CD4-positive, alpha-beta T cell treated with Interleukin-12 subunit alpha and Interleukin-12 subunit beta, for 1 hour (primary cell): ENCODE measurements around the gene DNMT3A.

Experiments
- DNase-seq: peaks from one replicate; pipeline ENCODE4 v3.0.0-alpha.2; 2020

Gene DNMT3A

GRCh38 chr2:25372405-25373268 lies 30.9 kb upstream of the DNMT3A start:
- DNase-seq: no peak

- no peak for DNase-seq
Measured at GRCh38 chr2:25371253-25372241, 29.8 kb upstream of the DNMT3A start.

GRCh38 chr2:25369876-25370275 lies 28.2 kb upstream of the DNMT3A start:
- DNase-seq: no peak

DNA sequence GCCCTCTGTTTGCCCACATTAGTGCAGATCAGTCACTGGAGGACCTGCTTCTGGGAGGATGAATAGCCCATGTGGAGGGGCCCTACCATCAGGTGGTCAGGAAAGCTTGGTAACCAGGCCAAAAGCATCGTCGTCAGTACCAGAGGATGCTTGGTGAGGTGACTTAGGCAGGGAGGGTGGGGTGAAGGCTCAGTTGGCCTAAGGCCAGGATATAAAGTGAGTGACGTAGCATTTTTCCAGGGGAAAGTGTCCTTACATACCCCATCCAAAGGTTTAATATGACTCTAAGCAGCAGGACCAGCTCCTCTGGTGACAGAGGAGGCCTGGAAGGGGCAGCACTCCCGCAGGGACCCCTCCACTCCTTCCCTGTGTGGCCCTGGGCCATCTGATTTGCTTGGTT lies 27.7 kb upstream of the DNMT3A start:
- DNase-seq: no peak

DNA sequence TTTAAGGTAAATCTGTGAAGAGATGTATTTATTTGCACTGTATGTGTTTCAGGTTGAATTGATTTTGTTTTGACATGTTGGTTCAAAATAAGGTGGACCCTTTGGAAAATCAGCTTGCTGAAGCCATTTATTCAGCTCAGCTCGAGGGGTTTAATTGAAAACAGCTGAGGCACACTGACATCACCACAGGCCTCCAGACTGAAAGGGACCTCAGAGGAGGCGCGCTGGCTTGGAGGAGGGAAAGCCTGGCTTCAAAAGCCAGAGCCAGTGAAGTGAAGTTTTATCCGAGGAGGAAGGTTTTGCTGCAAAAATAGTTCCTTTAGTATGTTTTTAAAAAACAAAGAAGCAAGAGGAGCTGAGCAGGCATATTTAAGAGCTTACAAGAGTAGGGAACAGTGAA lies 26.9 kb upstream of the DNMT3A start:
- DNase-seq: no peak

DNA sequence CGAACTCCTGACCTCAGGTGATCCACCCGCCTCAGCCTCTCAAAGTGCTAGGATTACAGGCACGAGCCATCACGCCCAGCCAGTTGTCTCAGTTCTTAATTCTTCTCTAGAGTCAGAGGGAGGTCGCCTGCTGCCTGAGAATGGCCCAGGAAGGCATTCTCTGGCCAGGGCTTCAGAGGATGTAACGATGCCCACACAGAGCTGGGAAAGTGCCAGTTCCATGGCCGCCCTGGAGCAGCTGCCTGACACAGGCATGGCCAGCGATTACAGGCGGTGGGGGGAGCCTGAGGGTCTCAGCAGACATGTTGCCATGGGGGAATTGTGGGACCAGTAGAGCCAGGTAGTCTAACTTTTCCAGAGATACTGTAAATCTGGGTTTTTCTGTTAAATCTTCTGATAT lies 25.6 kb upstream of the DNMT3A start:
- no peak for DNase-seq

DNA sequence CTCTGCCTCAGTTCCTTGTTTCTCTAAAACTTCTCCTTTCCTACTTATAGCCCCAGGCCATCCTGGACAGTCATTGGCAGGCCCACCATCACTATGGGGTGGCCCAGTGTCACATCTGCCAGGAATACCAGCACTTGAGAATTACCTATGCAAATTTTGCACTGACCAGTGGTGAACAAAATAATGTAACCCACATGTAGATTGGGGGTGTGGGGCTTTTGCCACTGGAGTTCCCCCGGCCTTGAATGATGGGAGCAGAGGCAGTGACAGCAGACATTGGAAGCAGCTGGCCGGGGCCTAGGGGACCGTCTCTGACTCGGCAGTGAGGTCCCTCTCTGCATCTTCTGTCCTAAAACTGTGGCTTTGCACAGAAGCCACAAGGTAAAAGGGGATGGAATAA lies 24.9 kb upstream of the DNMT3A start:
- no peak for DNase-seq

- no peak for DNase-seq
Measured at GRCh38 chr2:25365241-25365640, 23.5 kb upstream of the DNMT3A start.

- DNase-seq: no peak
Measured at GRCh38 chr2:25363733-25364132, 22.0 kb upstream of the DNMT3A start.

DNA sequence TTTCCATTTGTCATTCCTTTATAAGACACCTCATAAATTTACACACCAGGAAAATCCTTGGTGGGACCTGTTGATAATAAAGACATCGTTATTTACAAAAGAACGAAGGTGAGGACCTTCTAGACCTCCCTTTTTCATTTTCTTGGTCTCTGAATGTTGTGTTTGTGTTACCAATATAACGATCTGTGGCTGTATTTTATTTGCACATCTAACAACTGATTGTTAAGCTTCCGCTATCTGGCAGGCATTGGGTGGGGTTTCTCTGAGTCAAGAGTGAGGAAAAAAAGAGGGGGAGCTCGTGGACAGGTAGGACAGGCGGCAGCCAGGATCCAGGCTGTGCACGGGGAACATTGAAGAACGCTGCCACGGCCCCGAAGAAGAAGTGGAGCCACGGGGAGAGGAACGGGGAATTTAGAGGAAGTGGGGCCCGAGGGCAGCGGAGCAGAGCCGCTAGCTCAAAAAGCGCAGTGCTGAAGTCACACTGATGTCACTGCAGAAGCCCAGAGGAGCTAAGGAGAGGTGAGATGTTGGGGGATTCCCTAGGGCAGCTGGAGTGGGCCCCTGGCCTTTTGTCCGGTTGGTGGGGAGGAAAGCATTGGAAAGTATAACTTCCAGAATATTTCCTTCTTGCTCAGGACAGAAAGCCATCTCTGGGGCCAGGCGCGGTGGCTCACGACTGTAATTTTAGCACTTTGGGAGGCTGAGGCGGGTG lies 20.9 kb upstream of the DNMT3A start:
- peak; percentile 76 for DNase-seq

DNA sequence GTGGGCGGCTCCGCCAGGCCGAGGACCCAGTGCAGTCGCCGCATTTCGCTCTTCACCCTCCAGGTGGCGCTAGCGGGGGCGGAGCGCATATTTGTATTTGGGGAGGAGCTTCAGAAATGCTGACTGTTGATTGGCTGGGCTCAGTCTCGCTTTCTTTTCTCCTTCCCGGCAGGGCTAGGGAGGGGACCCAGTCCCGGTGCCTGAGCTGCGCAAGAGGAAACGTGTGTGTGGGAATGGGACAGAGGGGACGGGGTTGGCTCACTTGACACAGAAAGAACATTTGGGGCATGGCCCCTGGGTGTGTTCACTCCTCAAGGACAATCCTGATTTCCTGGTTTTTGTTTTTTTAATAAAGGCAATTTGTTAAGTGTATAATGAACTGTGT lies 20.3 kb upstream of the DNMT3A start:
- DNase-seq: peak; percentile 94

DNA sequence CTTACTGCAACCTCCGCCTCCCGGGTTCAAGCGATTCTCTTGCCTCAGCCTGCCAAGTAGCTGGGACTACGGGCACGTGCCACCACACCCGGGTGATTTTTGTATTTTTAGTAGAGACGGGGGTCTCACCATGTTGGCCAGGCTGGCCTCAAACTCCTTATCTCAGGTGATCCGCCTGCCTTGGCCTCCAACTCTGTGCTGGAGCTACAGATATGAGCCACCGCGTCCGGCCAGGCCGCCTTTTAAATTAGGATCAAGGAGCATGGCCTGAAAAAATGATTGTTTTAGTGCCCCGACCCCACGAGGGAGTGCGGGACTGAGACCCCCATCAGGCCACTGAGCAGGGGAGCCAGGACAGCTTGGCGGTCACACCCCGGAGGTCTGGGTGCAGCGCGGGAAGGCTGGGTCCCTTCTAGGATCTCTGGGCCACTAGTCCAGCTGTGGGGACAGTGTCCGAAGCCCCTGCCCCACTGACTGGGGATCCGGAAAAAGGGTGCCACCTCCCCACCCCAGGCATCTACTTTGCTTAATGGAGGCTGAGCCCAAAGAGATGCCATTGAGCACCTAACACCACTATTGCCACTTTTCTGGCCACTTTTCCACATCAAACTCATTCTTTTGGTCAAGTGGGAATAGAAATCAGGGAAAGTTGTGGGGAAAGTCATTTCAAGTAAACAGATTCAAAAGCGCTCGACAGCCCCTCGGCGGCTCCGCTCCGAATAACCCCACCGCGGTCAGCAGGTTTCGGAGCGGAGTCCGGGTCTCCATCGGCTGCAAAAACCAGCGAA lies 19.7 kb upstream of the DNMT3A start:
- no peak for DNase-seq

- no peak for DNase-seq
Measured at GRCh38 chr2:25358836-25359235, 17.1 kb upstream of the DNMT3A start.

DNA sequence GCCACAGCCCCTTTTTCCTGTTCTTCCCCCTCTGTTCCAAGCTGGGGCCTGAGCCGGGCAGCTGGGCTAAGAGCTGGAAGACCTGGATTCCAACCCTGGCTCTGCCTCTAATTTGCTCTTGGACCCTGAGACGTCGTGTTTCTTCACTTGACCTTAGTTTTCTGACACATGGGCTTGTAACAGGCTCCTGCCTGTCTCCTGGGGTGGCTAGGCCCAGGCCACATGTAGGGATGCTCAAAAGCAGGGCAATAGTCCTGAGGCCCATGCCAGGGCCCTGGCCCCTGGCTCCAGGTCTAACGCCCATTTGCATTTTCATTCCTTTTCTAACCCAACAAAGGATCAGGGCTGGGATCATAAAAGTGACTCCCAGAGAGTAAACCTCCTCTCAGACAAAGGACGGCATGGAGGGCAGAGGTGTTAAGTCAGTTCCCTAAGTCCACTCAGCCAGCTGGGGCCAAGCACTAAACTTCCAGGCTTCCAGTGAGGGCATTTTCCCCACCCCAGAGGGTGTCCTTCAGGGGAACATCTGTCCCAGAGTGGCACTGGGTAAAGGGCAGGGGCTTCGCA lies 16.6 kb upstream of the DNMT3A start:
- no peak for DNase-seq

- DNase-seq: no peak
Measured at GRCh38 chr2:25356088-25356487, 14.4 kb upstream of the DNMT3A start.

DNA sequence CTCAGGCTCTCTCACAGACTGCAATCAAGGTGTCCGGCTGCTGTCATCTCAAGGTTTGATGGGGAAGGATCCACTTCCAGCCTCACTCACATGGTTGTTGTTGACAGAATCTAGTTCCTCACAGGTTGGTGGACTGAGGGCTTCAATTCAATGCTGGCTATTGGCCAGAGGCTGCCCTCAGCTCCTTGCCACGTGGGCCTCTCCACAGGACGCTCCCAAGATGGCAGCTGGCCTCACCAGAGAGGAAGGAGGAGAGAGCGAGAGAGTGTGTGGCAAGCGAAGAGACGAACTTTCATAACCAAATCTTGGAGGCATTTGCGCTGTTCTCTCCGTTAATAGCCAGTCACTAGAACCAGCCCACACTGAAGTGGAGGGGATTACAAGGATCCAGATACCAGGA lies 13.5 kb upstream of the DNMT3A start:
- no peak for DNase-seq

GRCh38 chr2:25354116-25354515 lies 12.4 kb upstream of the DNMT3A start:
- no peak for DNase-seq

- no peak for DNase-seq
Measured at GRCh38 chr2:25349397-25349796, 7.7 kb upstream of the DNMT3A start.

- no peak for DNase-seq
Measured at GRCh38 chr2:25347846-25348245, 6.1 kb upstream of the DNMT3A start.

- no peak for DNase-seq
Measured at GRCh38 chr2:25347205-25347815, 5.6 kb upstream of the DNMT3A start.

DNA sequence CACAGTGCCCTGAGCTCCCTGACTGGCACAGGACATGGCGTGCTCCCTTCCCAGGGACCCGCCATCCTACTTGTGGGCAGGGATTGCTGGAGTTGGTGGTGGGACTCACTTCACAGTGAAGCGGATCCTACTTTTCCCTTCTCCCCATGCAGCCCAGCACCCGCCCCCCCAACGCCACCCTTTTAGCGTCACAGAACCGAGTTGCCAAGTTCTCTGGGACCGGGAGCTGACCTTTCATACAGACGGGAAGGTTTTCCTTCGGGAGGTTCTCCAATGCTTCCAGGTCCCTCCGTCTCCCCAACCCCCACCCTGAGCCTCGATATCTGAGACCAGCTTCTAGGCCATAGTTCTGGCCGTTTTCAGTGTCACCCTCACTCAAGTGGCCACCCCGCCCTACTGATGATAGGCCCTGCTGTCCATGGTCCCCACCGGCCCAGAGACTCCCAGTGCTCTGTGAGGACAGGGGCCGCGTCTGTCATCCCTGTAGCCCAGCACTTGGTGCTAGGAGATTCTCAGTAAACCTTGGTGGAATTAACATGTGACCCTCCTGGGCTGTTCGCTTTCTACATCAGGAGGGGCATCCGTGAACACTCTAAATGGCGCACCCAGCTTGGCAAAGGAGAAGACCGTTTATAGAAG lies 1.6 kb upstream of the DNMT3A start:
- DNase-seq: no peak
